K562 (cell line): ENCODE data around the gene EME2. TPM values are rescaled to one million over a fixed set of nuclear protein-coding genes. Genes with fewer than 3 reads are reported as not detected.

Source experiments
- ATAC-seq: fragments of 200-7000 bp; cut with Tn5 transposase; 3 replicates; pipeline ENCODE4 v1.9.1; 2020; ENCODE audit warnings: moderate library complexity
- BruUV-seq: library from RNA; stranded (reverse); fragments of 400-500 nt; replicated peaks from 2 replicates; lab custom pipeline; 2021; lab: Mats Ljungman, UMichigan
- CTCF ChIA-PET: fragments of 300-600 bp; formaldehyde crosslinking; extraction: SDS; loops from one replicate; lab custom pipeline; 2021; ENCODE audit warnings: low intra/inter-chr PET ratio; lab: Yijun Ruan, JAX
- POLR2A ChIA-PET: fragments of 300-600, 350-650 bp; sonication (Branson Sonifier 250); formaldehyde crosslinking; extraction: SDS; loops from one replicate; lab custom pipeline; 2021; ENCODE audit warnings: antibody characterized with exemption, inconsistent platforms; lab: Yijun Ruan, JAX
- DNase-seq, 4 experiments: peaks; one replicate each; pipeline versions ENCODE4 v3.0.0 to v3.0.0-alpha.2; 2011 to 2018; ENCODE audit warnings: low spot score in 3 of 4, mixed read lengths in 3 of 4; ENCODE audit errors: extremely low read depth in 1 of 4
- FAIRE-seq: peaks from 2 replicates; lab custom pipeline; 2011; peaks lifted over from hg19 to GRCh38; lab: Jason Lieb, UNC
- H2AFZ ChIP-seq: 2 replicates; pipeline ENCODE4 v1.6.0; 2011; ENCODE audit warnings: low read depth, low read length, control low read depth, inconsistent platforms
- H3K27ac ChIP-seq: fragments of 200-600 bp; 3 replicates; pipeline ENCODE4 v1.8.0; 2011; ENCODE audit warnings: low read depth, mild to moderate bottlenecking, control low read depth, inconsistent platforms, low read length, moderate library complexity, mixed read lengths; ENCODE audit errors: extremely low read depth
- H3K27me3 ChIP-seq, 2 experiments: fragments of 300-600 bp in 1 of 2; 2 replicates in 1 of 2; 3 replicates in 1 of 2; pipeline versions ENCODE4 v1.6.0 to v1.8.0; 2011; ENCODE audit warnings: inconsistent platforms in 2 of 2, low read length in 2 of 2, mild to moderate bottlenecking in 1 of 2, mixed read lengths in 1 of 2, moderate library complexity in 1 of 2; ENCODE audit not compliant: control insufficient read depth in 2 of 2, insufficient read depth in 2 of 2
- H3K36me3 ChIP-seq: fragments of 300-600 bp; 3 replicates; pipeline ENCODE4 v1.8.0; 2011; ENCODE audit warnings: mild to moderate bottlenecking, low read length, inconsistent platforms; ENCODE audit not compliant: control insufficient read depth, insufficient read depth
- H3K4me1 ChIP-seq, 2 experiments: fragments of 200-600 bp in 1 of 2; replicated peaks in 1 of 2; 2 replicates in 1 of 2; 3 replicates in 1 of 2; pipeline versions ENCODE4 v1.5.1 to v1.8.0; 2011; ENCODE audit warnings: inconsistent platforms in 2 of 2, low read length in 2 of 2, mild to moderate bottlenecking in 1 of 2, mixed read lengths in 1 of 2, moderate library complexity in 1 of 2; ENCODE audit not compliant: control insufficient read depth in 2 of 2, insufficient read depth in 2 of 2
- H3K4me2 ChIP-seq: 2 replicates; pipeline ENCODE4 v1.6.1; 2011; ENCODE audit warnings: low read length, control low read depth, inconsistent platforms, mixed read lengths; ENCODE audit not compliant: insufficient read depth
- H3K4me3 ChIP-seq: fragments of 200-600 bp; sonication (generic), shearing (Covaris generic); 2 replicates; pipeline ENCODE4 v1.5.1; 2016; ENCODE audit warnings: control low read depth, inconsistent platforms
- H3K79me2 ChIP-seq: fragments of 200-600 bp; 3 replicates; pipeline ENCODE4 v1.8.0; 2011; ENCODE audit warnings: low read length, inconsistent platforms; ENCODE audit not compliant: control insufficient read depth, insufficient read depth
- H3K9ac ChIP-seq, 2 experiments: 2 replicates each; pipeline versions ENCODE4 v1.6.0 to v1.6.1; 2011; ENCODE audit warnings: low read depth in 2 of 2, low read length in 2 of 2, control low read depth in 1 of 2, inconsistent platforms in 1 of 2, mild to moderate bottlenecking in 1 of 2, mixed read lengths in 1 of 2; ENCODE audit not compliant: insufficient read depth in 1 of 2
- H3K9me1 ChIP-seq: one replicate; pipeline ENCODE4 v1.6.0; 2011; ENCODE audit warnings: inconsistent platforms, mild to moderate bottlenecking, low read length, moderate library complexity; ENCODE audit not compliant: control insufficient read depth, insufficient read depth
- H3K9me3 ChIP-seq: replicated peaks from 2 replicates; pipeline ENCODE4 v1.5.1; 2011; ENCODE audit warnings: low read depth, low read length, inconsistent platforms; ENCODE audit not compliant: control insufficient read depth, insufficient read depth
- H4K20me1 ChIP-seq: replicated peaks from 2 replicates; pipeline ENCODE4 v1.6.1; 2011; ENCODE audit warnings: low read length, inconsistent platforms, mixed read lengths; ENCODE audit not compliant: control insufficient read depth, insufficient read depth
- COPS2 ChIP-seq: fragments of 450-650 bp; conservative IDR thresholded peaks from 2 replicates; pipeline ENCODE4 v1.6.1; 2016; ENCODE audit warnings: mild to moderate bottlenecking, moderate library complexity
- DDX20 ChIP-seq: fragments of 450-650 bp; IDR thresholded peaks from 2 replicates; pipeline ENCODE4 v1.6.1; 2016; ENCODE audit warnings: missing genetic modification characterization, low read depth, mild to moderate bottlenecking, missing compliant biosample characterization, moderate library complexity
- EZH2 ChIP-seq: IDR thresholded peaks from 2 replicates; pipeline ENCODE4 v1.6.1; 2012; ENCODE audit warnings: low read depth, mild to moderate bottlenecking, inconsistent platforms, low read length, borderline replicate concordance
- HNRNPL ChIP-seq: fragments of 200-400 bp; formaldehyde crosslinking; IDR thresholded peaks from 2 replicates; pipeline ENCODE4 v1.6.1; 2017; ENCODE audit warnings: low read depth, mild to moderate bottlenecking, low read length
- MXI1 ChIP-seq: IDR thresholded peaks from 2 replicates; pipeline ENCODE4 v1.6.1; 2011; ENCODE audit warnings: low read depth, mild to moderate bottlenecking, improper control_type of control experiment, low read length
- NBN ChIP-seq: fragments of 450-650 bp; IDR thresholded peaks from 2 replicates; pipeline ENCODE4 v1.6.1; 2016; ENCODE audit warnings: low read depth, mild to moderate bottlenecking
- SMARCA4 ChIP-seq: fragments of 450-650 bp; IDR thresholded peaks from 2 replicates; pipeline ENCODE4 v1.6.1; 2016
- SRSF3 ChIP-seq: fragments of 200-400 bp; formaldehyde crosslinking; IDR thresholded peaks from 2 replicates; pipeline ENCODE4 v1.6.1; 2016; ENCODE audit warnings: mild to moderate bottlenecking, low read length, moderate library complexity; ENCODE audit not compliant: insufficient read depth
- ZNF785 ChIP-seq: fragments of 250-450 bp; sonication (Bioruptor Pico); IDR thresholded peaks from 2 replicates; pipeline ENCODE4 v1.4.0; 2020; ENCODE audit warnings: mild to moderate bottlenecking
- WGBS: fragments of 100-300 bp; shearing (Covaris generic); methylation state at CpG from one replicate; pipeline ENCODE4 v1.1.6; 2016; ENCODE audit warnings: low coverage, mixed read lengths; ENCODE audit not compliant: insufficient coverage; ENCODE audit errors: missing lambda C conversion rate; 5-methylcytosine and 5-hydroxymethylcytosine counted together
- in situ Hi-C: fragments of 300-500 bp; cut with MboI; formaldehyde crosslinking; loops from 4 replicates; pipeline ENCODE4 v1.15.0; 2018; ENCODE audit warnings: inconsistent platforms, mixed read lengths
- intact Hi-C: fragments of 100-400 bp; cut with micrococcal nuclease; formaldehyde crosslinking; loops from 2 replicates; pipeline ENCODE4 v1.14.2; 2022
- polyA plus RNA-seq, 8 experiments: library from polyadenylated mRNA; depleted of rRNA in 4 of 8; stranded (reverse) in 5 of 8; unstranded in 3 of 8; fragments of >200 nt; fragmentation: Nextera tagmentation in 2 of 8; fragmentation: Illumina TruSeq in 1 of 8; extraction: Ambion mirVana in 2 of 8; extraction: Trizol in 1 of 8; gene quantifications; 2 replicates each; pipeline versions ENCODE4 v1.2.1 to v1.2.3, GENCODE V29; 2011 to 2014; ENCODE audit warnings: inconsistent platforms in 1 of 8, missing spikeins in 1 of 8
- total RNA-seq, 7 experiments: library from RNA; depleted of rRNA in 6 of 7; stranded (reverse); fragments of >200 nt in 6 of 7; fragmentation: Illumina TruSeq in 2 of 7; extraction: Trizol in 2 of 7; gene quantifications; 2 replicates each; pipeline versions ENCODE4 v1.2.1 to v1.2.3, GENCODE V29; 2011 to 2021; ENCODE audit warnings: low replicate concordance in 1 of 7
- TF ChIP-seq, protein P1 (sequence below), 2 experiments: fragments of 450-650 bp; conservative IDR thresholded peaks; 2 replicates each; pipeline ENCODE4 v1.6.1; 2017; ENCODE audit warnings: mild to moderate bottlenecking in 2 of 2, moderate library complexity in 2 of 2
- TF ChIP-seq, protein P2 (sequence below): fragments of 450-650 bp; formaldehyde crosslinking; IDR thresholded peaks from 2 replicates; pipeline ENCODE4 v1.4.0; 2020; ENCODE audit warnings: mild to moderate bottlenecking
- TF ChIP-seq, protein P3 (sequence below): fragments of 450-650 bp; formaldehyde crosslinking; IDR thresholded peaks from 2 replicates; pipeline ENCODE4 v1.4.0; 2020; ENCODE audit warnings: mild to moderate bottlenecking, mixed read lengths
- TF ChIP-seq, protein P4 (sequence below): fragments of 250-450 bp; sonication (Bioruptor Pico); IDR thresholded peaks from 2 replicates; pipeline ENCODE4 v1.8.0; 2021; ENCODE audit warnings: mild to moderate bottlenecking, moderate library complexity
- TF ChIP-seq, protein P5 (sequence below): fragments of 250-450 bp; sonication (Bioruptor Pico); IDR thresholded peaks from 2 replicates; pipeline ENCODE4 v1.8.0; 2022; ENCODE audit warnings: inconsistent platforms

The EME2 gene
- total and polyA plus RNA-seq, 9 of the 15 experiments (the other 6 are each of a cell fraction or from before 2014, with no cell fraction given) = 0.35 to 19.9 (median 3.5) TPM

DNA sequence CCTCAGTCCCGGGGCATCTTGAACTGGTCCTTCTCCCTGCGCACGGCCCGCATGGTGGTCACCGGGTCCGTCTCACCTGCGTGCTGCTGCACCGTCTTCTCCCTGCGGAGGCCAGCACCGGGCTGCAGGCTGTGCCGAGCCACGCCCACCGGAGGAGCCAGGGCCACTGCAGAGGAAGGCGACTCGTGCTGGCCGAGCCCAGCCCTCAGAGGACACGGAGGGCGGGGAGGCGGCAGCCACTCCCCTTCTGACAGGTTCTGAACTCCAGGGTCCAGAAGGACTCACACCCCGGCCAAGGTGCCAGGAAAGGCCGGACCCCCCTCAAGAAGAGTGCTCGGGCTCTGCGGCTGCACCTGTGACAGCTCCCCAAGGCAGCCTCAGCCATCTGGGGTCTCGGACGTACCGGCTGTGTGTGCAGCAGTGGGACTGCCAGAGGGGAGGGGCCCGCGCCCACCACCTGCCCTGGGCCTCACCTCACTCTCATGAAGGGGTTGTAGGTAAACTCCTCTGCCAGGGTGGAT is 36.7 kb downstream of the EME2 start (continued):
- TF ChIP-seq, protein P1, sequence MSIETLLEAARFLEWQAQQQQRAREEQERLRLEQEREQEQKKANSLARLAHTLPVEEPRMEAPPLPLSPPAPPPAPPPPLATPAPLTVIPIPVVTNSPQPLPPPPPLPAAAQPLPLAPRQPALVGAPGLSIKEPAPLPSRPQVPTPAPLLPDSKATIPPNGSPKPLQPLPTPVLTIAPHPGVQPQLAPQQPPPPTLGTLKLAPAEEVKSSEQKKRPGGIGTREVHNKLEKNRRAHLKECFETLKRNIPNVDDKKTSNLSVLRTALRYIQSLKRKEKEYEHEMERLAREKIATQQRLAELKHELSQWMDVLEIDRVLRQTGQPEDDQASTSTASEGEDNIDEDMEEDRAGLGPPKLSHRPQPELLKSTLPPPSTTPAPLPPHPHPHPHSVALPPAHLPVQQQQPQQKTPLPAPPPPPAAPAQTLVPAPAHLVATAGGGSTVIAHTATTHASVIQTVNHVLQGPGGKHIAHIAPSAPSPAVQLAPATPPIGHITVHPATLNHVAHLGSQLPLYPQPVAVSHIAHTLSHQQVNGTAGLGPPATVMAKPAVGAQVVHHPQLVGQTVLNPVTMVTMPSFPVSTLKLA (conservative IDR thresholded peaks at IDR 0.05) = 0 out of 4 replicates have a peak, but pooled peaks of 1 of the 2 experiments have one; percentile 31
- TF ChIP-seq, protein P2, sequence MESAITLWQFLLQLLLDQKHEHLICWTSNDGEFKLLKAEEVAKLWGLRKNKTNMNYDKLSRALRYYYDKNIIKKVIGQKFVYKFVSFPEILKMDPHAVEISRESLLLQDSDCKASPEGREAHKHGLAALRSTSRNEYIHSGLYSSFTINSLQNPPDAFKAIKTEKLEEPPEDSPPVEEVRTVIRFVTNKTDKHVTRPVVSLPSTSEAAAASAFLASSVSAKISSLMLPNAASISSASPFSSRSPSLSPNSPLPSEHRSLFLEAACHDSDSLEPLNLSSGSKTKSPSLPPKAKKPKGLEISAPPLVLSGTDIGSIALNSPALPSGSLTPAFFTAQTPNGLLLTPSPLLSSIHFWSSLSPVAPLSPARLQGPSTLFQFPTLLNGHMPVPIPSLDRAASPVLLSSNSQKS (CRISPR knock-in tag) = no peak
- TF ChIP-seq HNRNPL (no peak), EZH2 (no peak)

DNA sequence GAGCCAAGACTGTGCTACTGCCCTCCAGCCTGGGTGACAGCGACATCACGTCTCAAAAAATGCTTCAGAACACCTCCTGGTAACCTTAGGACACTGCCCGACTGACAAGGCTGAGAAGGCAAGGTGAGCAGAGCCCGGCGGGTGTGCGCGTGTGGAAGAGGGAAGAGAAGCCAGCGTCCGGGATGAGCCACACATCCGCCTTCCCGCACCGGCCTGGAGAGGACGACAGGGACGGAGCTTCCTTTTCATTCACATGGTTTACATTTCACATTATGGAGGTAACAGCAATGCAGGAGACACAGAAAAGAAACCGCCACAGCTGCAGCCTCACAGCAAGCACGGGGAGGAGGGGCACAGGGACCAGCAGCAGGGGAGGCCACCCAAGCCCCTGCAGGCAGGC is 37.5 kb downstream of the EME2 start:
- peaks cover 3% of the 10 kb centered on the region; the same call in 1 of the 3 replicates for H3K36me3 ChIP-seq
- no peak for TF ChIP-seq DDX20 (tag)
- no peak for TF ChIP-seq COPS2
- TF ChIP-seq, protein P3, sequence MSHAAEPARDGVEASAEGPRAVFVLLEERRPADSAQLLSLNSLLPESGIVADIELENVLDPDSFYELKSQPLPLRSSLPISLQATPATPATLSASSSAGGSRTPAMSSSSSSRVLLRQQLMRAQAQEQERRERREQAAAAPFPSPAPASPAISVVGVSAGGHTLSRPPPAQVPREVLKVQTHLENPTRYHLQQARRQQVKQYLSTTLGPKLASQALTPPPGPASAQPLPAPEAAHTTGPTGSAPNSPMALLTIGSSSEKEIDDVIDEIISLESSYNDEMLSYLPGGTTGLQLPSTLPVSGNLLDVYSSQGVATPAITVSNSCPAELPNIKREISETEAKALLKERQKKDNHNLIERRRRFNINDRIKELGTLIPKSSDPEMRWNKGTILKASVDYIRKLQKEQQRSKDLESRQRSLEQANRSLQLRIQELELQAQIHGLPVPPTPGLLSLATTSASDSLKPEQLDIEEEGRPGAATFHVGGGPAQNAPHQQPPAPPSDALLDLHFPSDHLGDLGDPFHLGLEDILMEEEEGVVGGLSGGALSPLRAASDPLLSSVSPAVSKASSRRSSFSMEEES (CRISPR knock-in tag) = no peak
- TF ChIP-seq SRSF3 = no peak
- TF ChIP-seq, protein P4, sequence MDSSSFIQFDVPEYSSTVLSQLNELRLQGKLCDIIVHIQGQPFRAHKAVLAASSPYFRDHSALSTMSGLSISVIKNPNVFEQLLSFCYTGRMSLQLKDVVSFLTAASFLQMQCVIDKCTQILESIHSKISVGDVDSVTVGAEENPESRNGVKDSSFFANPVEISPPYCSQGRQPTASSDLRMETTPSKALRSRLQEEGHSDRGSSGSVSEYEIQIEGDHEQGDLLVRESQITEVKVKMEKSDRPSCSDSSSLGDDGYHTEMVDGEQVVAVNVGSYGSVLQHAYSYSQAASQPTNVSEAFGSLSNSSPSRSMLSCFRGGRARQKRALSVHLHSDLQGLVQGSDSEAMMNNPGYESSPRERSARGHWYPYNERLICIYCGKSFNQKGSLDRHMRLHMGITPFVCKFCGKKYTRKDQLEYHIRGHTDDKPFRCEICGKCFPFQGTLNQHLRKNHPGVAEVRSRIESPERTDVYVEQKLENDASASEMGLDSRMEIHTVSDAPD (CRISPR knock-in tag) = no peak
- TF ChIP-seq MXI1 = no peak
- TF ChIP-seq NBN = no peak
- TF ChIP-seq SMARCA4 = no peak
- TF ChIP-seq ZNF785 (CRISPR knock-in tag) = no peak
- TF ChIP-seq, protein P5, sequence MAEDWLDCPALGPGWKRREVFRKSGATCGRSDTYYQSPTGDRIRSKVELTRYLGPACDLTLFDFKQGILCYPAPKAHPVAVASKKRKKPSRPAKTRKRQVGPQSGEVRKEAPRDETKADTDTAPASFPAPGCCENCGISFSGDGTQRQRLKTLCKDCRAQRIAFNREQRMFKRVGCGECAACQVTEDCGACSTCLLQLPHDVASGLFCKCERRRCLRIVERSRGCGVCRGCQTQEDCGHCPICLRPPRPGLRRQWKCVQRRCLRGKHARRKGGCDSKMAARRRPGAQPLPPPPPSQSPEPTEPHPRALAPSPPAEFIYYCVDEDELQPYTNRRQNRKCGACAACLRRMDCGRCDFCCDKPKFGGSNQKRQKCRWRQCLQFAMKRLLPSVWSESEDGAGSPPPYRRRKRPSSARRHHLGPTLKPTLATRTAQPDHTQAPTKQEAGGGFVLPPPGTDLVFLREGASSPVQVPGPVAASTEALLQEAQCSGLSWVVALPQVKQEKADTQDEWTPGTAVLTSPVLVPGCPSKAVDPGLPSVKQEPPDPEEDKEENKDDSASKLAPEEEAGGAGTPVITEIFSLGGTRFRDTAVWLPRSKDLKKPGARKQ (CRISPR knock-in tag) = no peak
- TF ChIP-seq, all 486 proteins: peak for 0
- intact Hi-C loops = no loop called here
- CTCF ChIA-PET = no interaction called here
- POLR2A ChIA-PET = interaction anchor here (0.5 kb wide), 1 partner anchor 1090 kb away, joined by 3 read pairs; no protein-coding TSS in a partner anchor
- H3K9me3 ChIP-seq = no peaks in the 10 kb centered on the region
- no peaks in the 10 kb centered on the region for H3K9me1 ChIP-seq
- no peak overlapping the region for H3K4me3 ChIP-seq
- H2AFZ ChIP-seq = no peak overlapping the region
- no peak for FAIRE-seq
- no peak for DNase-seq
- in situ Hi-C loops = no loop called here
- no peak for ATAC-seq
- H3K9ac ChIP-seq = no peak overlapping the region; a peak in 1 of 4 replicates
- BruUV-seq = no TSS peak
- no peaks in the 10 kb centered on the region for H3K79me2 ChIP-seq
- H3K27me3 ChIP-seq = no peaks in the 10 kb centered on the region
- no peaks in the 10 kb centered on the region; the same call in 1 of the 2 replicates for H4K20me1 ChIP-seq
- H3K4me1 ChIP-seq = peaks cover 0 to 20% of the 10 kb centered on the region in 2 experiments; a peak in 3 of 5 replicates
- H3K4me2 ChIP-seq = no peak overlapping the region
- 91% methylated on average over 7 of the region's 16 CpGs for WGBS
- no peak overlapping the region for H3K27ac ChIP-seq
